Adipocyte (in vitro differentiated cells): ENCODE measurements around the gene E2F7.
"Not testable (repeated sequence)": the region's sequence is repeated elsewhere in the genome, so short reads cannot be mapped to it uniquely, and the experiment has no call there.

Source experiments
- DNase-seq: peaks from one replicate; pipeline ENCODE4 v3.0.0-alpha.2; 2015; ENCODE audit warnings: low read depth
- H3K27me3 ChIP-seq: replicated peaks from 2 replicates; pipeline ENCODE4 v1.7.0; 2013; ENCODE audit warnings: mild to moderate bottlenecking, low read length, moderate library complexity; ENCODE audit not compliant: control insufficient read depth, insufficient read depth
- H3K36me3 ChIP-seq: 2 replicates; pipeline ENCODE4 v1.7.0; 2013; ENCODE audit warnings: low read length, mild to moderate bottlenecking, moderate library complexity; ENCODE audit not compliant: control insufficient read depth, insufficient read depth, severe bottlenecking
- H3K4me1 ChIP-seq: 2 replicates; pipeline ENCODE4 v1.7.0; 2013; ENCODE audit warnings: mild to moderate bottlenecking, low read length, moderate library complexity; ENCODE audit not compliant: control insufficient read depth, insufficient read depth
- H3K4me3 ChIP-seq: 2 replicates; pipeline ENCODE4 v1.7.0; 2013; ENCODE audit warnings: mild to moderate bottlenecking, low read length, moderate library complexity
- H3K9ac ChIP-seq: 2 replicates; pipeline ENCODE4 v1.7.0; 2013; ENCODE audit warnings: mild to moderate bottlenecking, low read length, moderate library complexity
- H3K9me3 ChIP-seq: 2 replicates; pipeline ENCODE4 v1.7.0; 2013; ENCODE audit warnings: mild to moderate bottlenecking, low read length, moderate library complexity; ENCODE audit not compliant: control insufficient read depth

Gene E2F7

DNA sequence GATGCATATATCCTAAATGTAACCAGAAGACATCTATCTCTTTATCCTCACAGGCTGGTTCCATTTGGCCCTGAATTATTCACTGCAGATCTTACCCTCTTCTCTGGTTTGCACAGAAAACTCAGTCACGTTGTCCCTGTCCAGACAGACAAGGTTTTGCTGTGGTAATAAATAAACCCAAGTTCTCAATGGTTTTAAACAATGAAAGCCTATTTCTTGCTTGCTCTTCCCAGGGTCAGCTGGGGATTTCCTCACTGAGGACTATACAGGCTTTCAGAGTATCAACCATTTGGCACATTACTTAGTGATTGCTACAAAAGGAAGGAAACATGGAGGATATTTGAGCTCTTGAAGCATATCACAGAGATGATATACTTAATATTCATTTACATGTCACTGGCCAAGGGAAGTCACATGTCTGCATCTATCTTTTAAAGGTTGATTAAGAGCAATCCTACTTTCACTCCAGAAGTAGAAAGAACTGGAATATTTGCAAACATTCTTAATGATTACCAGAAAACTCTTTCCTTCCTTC is 24.4 kb upstream of the E2F7 start:
- Histone ChIP-seq H3K36me3 (no peaks in the 10 kb centered on the region), H3K4me1 (peaks cover 4% of the 10 kb centered on the region), H3K4me3 (no peak overlapping the region), H3K9ac (no peak overlapping the region), H3K9me3 (no peaks in the 10 kb centered on the region), H3K27me3 (no peaks in the 10 kb centered on the region)
- DNase-seq = no peak

DNA sequence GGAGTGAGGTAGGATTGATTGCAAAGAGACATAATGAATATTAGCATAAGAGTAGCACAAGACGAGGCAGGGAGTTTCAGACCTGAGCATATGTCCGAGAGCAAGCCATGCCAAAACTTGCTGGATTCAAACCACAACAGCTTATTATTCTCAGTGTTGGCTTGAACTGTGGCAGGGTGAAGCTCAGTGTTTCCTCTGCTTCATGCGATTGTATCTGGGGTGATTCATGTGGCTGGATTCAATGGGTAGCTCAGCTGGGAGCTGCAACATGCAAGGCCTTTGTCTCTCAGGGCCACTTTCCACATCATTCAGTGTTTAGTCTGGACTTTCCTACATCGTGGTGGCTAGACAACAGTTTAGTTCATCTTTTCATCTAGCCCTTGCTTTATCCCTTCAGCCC is 22.1 kb upstream of the E2F7 start:
- no peak overlapping the region for H3K9ac ChIP-seq
- peak; percentile 28 for DNase-seq

DNA sequence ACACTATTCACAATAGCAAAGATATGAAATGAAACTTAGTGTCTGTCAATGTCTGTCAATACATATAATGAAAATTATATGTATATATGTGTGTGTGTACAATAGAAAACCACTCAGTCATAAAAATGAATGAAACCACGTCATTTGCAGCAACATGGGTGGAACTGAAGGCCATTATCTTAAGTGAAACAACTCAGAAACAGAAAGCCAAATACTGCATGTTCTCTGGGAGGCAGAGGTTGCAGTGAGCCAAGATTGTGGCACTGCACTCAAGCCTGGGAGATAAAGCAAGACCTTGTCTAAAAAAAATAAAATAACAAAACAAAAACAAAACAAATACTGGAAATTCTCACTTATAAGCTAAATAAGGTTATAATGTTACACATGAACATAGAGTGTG is 16.7 kb upstream of the E2F7 start:
- Histone ChIP-seq H3K36me3 (no peaks in the 10 kb centered on the region), H3K4me1 (peaks cover 10% of the 10 kb centered on the region), H3K27me3 (no peaks in the 10 kb centered on the region), H3K9ac (no peak overlapping the region), H3K9me3 (no peaks in the 10 kb centered on the region), H3K4me3 (no peak overlapping the region)
- no peak for DNase-seq

More for the DNA sequence above, 22.1 kb upstream of the E2F7 start:
- Histone ChIP-seq H3K36me3 (no peaks in the 10 kb centered on the region), H3K4me3 (no peak overlapping the region), H3K9me3 (no peaks in the 10 kb centered on the region), H3K27me3 (no peaks in the 10 kb centered on the region), H3K4me1 (peaks cover 4% of the 10 kb centered on the region)

DNA sequence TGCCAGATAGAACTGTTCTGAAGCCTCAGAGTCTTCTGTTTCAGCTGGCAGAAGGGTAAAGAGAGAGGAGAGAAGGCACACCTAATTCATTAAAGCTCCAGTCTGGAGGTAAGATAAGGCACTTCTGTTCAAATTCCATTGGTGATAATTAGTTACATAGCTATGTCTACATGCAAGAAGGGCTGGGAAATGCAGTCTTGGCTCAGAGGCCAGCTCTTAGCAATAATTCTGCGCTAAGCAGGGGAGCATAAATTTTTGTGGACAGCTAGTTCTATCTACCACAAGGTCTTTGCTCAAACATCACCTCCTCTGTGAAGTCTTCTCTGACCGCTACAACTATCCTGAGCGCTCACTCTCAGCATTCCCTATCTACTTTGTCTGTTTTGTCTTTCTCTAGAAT is 14.3 kb upstream of the E2F7 start:
- Histone ChIP-seq H3K4me3 (no peak overlapping the region), H3K9me3 (no peaks in the 10 kb centered on the region), H3K27me3 (no peaks in the 10 kb centered on the region), H3K9ac (no peak overlapping the region), H3K36me3 (no peaks in the 10 kb centered on the region), H3K4me1 (peaks cover 10% of the 10 kb centered on the region)
- DNase-seq = no peak

DNA sequence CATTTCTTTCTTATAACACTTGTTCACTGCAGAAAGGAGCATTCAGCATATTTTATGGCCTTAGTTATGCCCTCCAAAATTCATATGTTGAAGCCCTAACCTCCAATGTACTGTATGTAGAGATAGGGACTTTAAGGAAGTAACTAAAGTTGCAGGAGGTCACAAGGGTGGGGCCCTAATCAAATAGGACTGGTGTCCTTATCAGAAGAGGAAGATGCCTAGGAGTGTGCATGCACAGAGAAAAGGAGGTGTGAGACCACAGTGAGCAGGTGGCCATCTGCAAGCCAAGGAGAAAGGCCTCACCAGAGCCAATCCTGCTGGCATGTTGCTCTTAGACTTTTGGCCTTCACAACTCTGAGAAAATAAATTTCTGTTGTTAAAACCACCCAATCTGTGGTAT is 12.9 kb upstream of the E2F7 start:
- H3K4me3 ChIP-seq = no peak overlapping the region
- H3K27me3 ChIP-seq = no peaks in the 10 kb centered on the region
- H3K9me3 ChIP-seq = no peaks in the 10 kb centered on the region
- H3K36me3 ChIP-seq = no peaks in the 10 kb centered on the region
- no peak overlapping the region for H3K9ac ChIP-seq
- peaks cover 10% of the 10 kb centered on the region for H3K4me1 ChIP-seq
- no peak for DNase-seq

DNA sequence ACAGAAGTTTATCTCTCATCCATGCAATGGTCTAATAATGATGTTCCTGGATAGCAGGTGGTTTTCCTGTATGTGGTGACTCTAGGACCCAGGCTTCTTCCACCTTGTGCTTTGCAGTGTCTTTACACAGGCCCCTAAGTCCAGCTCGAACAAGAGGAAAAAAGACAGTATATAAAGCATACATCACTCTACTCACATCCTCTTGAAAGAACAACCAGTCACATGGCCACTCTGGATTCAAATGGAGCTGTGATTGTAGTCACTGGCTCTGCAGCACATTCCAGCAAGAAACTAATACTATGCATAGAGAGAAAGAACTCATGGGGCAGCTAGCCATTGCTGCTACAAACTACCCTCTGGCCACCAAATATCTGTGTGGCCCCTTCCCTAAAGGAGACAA is 11.5 kb upstream of the E2F7 start:
- Histone ChIP-seq H3K4me3 (no peak overlapping the region), H3K9ac (no peak overlapping the region), H3K36me3 (no peaks in the 10 kb centered on the region), H3K9me3 (no peaks in the 10 kb centered on the region), H3K27me3 (no peaks in the 10 kb centered on the region), H3K4me1 (peaks cover 10% of the 10 kb centered on the region)
- DNase-seq = no peak

DNA sequence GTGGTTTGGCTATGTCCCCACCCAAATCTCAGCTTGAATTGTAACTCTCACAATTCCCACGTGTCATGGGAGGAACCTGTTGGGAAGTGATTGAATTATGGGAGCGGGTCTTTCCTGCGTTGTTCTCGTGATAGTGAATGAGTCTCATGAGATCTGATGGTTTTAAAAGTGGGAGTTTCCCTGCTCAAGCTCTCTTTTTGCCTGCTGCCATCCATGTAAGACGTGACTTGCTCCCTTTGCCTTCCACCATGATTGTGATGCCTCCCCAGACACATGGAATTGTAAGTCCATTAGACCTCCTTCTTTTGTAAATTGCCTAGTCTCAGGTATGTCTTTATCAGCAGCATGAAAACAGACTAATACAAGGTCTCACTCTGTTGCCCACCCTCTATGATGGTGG is 8.5 kb upstream of the E2F7 start:
- not testable (repeated sequence) for H3K36me3 ChIP-seq, H3K9ac ChIP-seq, H3K4me1 ChIP-seq, H3K9me3 ChIP-seq, DNase-seq, H3K4me3 ChIP-seq, H3K27me3 ChIP-seq

DNA sequence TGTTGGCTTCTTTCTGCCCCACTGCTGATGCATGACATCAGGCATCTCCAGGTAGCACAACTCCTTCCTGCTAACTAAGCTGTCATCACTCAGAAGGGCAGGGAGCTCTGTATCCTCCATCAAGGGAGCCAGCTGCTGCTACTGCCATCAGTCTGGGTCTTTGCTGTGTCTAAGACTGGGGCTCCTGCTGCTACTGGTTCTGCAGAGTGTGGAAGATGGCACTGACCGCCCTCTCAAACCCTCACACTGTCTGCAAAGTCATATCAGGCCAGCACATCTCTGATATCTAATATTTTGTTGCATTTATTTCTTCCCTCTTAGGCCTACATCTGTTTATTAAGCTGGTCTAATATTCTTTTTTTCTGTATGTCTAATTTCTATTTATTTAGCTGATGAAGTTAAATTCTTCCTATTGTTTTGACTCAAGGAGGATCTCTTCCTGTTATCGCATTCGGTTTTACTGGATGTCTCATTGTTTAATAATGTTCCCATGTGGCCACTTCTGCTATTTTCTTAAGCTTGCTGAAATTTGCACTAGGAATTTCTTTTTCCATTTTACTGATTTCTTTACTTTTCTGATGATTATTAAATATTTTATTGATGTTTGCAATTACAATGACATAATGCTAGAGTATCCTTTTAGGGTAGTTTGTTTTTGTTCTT is 7.6 kb upstream of the E2F7 start:
- H3K36me3 ChIP-seq = no peaks in the 10 kb centered on the region
- H3K4me3 ChIP-seq = no peak overlapping the region
- DNase-seq = no peak
- H3K9me3 ChIP-seq = no peaks in the 10 kb centered on the region
- H3K4me1 ChIP-seq = no peaks in the 10 kb centered on the region
- H3K27me3 ChIP-seq = no peaks in the 10 kb centered on the region
- no peak overlapping the region for H3K9ac ChIP-seq

DNA sequence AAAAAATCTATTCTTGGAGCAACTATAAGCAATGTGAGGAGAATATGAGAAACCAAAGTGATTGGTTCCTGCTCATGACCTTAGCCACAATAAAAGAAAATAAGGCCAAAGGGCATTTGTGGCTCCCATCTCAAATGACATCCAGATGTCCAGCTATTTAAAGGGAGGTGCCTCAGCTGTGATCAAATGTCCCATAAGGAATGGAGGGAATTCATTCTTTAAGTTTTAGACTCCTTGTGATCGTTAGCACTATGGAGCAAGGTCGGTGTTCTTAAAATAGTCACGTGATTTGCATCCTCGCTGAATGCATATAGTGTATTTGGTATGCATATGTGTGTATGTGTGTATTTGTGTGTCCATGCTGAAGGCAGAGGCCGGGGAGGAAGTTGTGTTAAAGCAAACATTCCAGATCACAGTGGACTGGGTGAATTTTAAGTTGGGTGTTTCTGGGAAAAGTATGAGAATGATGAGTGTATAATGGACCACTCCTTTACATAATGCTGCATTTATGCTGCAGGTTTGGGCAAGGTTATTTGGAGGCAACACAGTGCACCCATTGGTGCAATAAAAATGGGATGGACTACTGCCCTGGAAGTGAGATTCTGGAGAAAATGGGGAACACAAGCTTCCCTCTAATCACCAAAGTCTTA is 5.6 kb upstream of the E2F7 start:
- Histone ChIP-seq H3K27me3 (no peaks in the 10 kb centered on the region), H3K4me1 (no peaks in the 10 kb centered on the region), H3K4me3 (no peak overlapping the region), H3K9me3 (no peaks in the 10 kb centered on the region), H3K36me3 (no peaks in the 10 kb centered on the region), H3K9ac (no peak overlapping the region)
- DNase-seq = no peak

DNA sequence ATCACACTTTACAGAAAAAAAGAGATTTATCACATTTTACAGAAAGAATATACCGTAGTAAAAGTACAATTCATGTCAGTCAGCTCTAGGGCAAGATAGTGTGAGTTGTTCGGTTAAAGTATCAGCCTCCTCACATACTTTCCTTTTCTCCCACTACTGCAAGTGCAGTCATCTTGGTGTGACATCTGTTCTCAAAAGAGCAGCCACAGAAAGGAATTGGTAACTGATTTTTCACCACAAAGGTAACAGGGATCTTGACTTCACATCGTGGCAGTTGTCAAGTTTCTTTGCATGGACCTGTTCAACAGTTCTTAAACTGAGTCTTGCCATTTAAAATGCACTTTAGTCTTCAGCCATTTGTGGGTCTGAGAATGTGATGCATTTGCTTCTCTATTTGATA is 5.0 kb upstream of the E2F7 start:
- Histone ChIP-seq H3K4me3 (no peak overlapping the region), H3K9ac (no peak overlapping the region), H3K36me3 (no peaks in the 10 kb centered on the region), H3K9me3 (no peaks in the 10 kb centered on the region), H3K27me3 (no peaks in the 10 kb centered on the region), H3K4me1 (no peaks in the 10 kb centered on the region)
- no peak for DNase-seq

DNA sequence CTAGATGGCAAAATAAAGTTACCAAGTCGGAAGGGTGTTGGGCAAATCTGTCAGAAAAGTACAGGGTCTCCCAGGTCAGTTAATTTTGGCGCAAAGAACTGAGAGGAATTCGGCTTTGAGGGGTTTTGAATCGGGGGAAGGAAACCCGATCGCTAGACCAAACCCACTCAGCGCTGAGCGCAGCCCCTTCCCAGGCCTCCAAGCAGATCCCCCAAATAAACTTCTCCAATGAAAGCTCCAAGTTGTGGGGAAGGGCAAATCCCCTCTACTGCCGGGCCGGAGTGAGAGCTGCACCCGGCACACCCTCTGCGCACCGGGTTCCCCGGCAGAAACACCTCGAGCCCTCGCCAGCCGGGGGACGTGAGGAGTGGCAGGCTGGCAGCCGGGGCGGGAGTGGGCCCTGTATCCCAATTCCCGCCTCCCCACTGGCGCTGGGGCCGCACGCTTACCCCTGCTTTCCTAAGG is 441 bp downstream of the E2F7 start:
- H3K4me1 ChIP-seq = no peaks in the 10 kb centered on the region
- no peaks in the 10 kb centered on the region for H3K27me3 ChIP-seq
- no peaks in the 10 kb centered on the region for H3K36me3 ChIP-seq
- DNase-seq = no peak
- peak overlapping the region; percentile 69 for H3K9ac ChIP-seq
- no peaks in the 10 kb centered on the region for H3K9me3 ChIP-seq
- H3K4me3 ChIP-seq = peak overlapping the region; percentile 88
